NOMO-1 treated with dmso at 0.1 percent for 144 hours (cell line): ENCODE results near the gene MIER2.
A peak's percentile ranks its signal among the peaks of the same experiment; 100 is the strongest.
"Not testable (repeated sequence)": the region's sequence is repeated elsewhere in the genome, so short reads cannot be mapped to it uniquely, and the experiment has no call there.

ENCODE experiments used
- DNase-seq: peaks from one replicate; lab custom pipeline; 2025; ENCODE audit not compliant: unreplicated experiment; lab: John Stamatoyannopoulos, UW

MIER2 gene

DNA sequence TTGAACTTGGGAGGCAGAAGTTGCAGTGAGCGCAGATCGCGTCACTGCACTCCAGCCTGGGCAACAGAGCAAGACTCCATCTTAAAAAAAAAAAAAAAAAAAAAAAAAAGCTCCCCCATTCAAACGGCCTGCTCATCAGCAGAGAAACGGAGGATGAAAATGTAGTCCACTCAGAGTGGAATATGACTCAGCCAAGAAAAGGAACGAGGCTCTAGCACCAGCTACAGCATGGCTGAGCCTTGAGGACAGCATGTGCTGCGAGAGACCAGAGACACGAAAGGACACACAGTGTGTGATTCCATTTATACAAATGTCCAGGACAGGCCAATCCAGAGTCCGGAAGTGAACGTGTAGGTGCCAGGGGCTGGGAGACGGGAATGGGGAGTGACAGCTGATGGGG lies 18.1 kb upstream of the MIER2 start:
- DNase-seq: no peak

DNA sequence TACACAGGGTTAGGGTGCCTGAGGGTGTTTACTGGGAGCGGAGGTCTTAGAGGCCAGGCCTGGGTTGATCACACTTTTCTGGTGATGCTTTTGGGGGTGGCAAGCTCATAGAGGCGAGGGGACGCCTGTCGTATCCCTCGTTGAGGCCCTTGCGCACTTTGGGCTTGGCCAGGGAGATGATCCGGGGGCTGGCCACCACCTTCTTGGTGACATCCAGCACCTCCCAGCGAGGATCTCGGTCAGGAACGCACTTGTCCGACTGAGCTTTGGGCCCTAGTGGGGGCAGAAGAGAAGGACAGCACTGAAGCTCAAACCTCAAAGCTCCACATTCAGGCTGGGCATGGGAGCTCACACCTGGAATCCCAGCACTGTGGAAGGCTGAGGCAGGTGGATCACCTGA lies 17.6 kb upstream of the MIER2 start:
- no peak for DNase-seq

DNA sequence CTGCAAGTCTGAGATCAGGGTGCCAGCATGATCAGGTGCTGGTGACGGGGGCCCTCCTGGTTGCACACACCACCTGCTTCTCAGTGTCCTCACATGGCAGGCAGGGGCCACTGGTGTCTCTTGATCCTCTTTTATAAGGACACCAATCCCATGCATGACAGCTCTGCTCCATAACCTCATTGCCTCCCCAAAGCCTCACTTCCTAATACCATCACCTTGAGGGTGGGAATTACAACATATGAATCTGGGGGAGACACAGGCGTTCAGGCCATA lies 15.0 kb upstream of the MIER2 start:
- DNase-seq: no peak

DNA sequence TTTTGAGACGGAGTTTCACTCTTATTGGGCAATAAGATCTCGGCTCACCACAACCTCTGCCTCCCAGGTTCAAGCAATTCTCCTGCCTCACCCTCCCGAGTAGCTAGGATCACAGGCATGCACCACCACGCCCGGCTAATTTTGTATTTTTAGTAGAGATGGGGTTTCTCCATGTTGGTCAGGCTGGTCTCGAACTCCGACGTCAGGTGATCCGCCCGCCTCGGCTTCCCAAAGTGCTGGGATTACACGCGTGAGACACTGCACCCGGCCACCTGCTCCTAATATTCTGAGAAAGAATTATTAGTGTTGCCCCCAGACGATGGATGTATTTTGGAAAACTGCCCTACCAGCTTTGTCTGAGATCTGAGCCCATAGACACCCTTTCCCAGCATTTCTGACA lies 10.9 kb upstream of the MIER2 start:
- DNase-seq: not testable (repeated sequence)

DNA sequence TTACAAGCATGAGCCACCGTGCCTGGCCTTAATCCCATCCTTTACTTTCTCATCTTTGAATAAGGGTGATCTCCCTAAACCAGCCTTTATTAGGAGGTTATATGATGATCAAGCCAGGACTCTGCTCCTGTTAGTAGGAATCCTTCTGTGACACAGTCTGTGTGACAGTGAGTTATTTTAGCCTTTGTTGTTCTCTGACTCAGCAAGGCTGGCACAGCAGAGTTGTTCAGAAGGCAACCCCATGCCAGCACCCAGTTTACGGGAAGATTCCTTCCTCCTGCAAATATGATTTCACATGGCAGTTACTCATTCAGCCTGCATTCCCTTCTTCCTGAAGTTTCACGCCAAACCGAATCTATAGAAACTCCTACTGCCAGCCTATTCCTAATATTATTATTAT lies 10.5 kb upstream of the MIER2 start:
- no peak for DNase-seq

DNA sequence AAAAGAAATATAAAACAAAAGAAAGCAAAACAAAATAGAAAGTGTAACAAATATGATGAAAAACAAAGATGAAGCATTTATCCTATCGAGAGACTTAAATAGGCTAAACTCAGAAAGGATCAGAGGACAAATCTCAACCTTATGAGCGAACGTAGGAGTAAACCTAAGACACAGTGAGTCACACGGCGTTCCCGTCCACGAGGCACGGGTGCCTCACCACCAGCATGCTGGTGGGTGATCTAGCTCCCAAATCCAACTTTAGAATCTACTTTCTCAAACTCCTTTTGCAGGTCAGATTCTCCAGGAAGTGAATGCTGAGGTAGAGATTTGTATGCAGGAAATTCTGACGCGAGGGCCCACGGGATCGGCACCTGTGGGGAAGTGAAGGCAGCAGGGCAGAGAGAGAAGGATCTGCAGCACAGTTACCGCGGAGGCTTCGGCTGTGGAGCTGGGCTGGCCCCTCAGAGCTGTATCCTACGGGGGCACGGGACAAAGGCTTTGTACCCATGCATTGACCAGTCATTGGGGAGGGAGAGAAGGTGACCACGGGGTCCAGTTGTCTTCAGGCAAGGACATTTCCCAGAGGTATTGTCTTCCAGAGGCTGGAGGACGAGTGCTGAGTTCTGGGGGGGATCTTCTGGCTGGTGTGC lies 7.5 kb upstream of the MIER2 start:
- DNase-seq: no peak

DNA sequence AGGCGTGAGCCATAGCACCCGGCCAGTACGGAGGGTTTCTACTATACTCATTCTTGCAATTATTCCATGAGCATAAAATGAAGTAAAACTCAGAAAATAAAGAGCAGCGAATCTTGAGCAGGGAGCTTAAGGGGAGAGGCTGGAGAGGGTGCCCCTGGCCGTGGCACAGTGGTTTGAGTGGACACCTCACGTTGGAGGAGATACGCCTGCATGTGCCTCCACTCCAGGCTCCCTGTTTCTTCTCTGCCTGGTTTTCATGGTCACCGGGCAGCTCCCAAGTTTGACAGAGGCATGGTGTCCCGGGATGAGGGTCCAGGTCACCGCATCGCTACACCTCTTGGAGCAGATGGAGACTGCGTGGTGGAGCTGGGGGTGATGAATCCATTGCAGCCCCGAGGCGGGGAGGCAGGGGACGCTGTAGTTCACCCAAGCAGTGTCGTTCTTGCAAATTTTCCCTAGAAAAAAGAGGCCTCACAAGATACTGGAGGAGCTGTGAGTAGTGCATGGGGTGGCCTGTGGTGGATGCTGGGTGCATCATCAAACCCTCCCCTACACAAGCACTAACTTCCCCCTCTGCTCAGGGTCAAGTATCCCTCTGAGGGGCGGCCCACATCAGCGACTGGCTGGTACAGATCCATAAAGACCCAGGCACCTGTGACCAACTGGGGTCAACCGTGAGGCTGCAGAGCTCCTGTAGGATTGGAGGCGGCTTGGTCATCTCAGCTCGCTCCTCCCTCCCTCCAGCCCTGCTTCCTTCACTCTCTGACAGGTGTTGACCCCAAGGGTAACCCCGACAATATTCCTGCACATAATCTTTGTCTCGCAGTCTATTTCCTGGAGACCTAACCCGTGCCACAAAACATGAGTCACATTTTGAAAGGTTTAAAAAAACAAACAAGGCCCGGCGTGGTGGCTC lies 3.6 kb upstream of the MIER2 start:
- DNase-seq: no peak

DNA sequence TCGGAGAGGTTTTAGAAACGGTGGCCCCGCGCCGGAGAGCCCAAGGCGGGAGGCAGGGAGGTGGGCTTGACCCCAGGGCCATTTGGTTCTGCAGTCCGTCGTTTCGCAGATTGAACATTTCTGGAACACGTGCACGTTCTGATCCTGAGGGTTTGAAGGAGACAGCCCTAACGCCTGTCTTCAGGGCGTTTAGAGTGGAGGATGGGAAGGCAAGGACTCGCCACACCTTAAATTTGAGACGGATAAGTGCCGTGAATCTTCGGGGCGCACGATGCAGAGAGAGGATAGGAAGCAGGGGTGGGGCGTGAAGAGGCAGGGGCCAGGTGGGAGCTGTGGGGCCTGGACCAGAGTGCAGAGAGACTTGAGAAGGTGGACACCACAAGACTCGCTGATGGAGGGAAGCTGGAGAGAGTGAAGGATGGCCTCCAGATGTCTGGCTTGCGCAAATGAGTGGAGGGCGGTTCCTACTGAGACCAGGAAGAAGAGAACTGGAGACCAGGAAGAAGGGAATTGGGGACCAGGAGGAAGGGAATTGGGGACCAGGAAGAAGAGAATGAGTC lies 804 bp upstream of the MIER2 start:
- DNase-seq: no peak

DNA sequence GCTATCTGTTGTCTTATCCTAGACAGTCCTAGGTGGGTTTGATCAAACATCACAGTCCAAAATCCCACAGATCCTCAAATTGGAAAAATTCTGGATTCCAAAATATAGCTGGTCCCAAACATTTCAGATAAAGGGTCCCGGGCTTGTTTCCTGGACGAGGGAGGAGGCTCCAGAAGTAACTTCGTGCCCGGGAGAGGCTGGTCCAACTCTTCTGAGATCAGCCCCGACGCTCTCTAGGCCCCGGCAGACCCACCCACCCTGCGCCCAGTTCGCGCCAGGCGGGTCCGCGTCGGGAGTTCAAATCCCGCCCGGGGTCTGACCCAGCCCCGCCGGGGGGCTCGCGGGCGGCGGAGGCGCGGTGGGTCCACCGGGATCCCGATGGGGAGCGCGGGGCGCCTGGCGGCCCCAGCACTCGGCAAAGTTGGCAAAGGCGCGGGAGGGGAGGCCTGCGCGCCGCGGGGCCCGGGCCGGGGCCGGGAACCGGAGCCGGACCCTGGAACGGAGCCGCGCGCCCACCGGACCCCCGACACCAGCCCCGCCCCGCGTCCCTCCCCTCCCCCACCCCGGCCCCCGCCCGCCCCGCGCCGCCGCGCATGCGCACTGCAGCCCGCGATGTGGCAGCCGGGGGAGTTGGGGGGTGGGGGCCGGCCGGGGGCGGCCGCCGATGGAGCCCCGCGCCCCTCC lies 513 bp downstream of the MIER2 start:
- no peak for DNase-seq

DNA sequence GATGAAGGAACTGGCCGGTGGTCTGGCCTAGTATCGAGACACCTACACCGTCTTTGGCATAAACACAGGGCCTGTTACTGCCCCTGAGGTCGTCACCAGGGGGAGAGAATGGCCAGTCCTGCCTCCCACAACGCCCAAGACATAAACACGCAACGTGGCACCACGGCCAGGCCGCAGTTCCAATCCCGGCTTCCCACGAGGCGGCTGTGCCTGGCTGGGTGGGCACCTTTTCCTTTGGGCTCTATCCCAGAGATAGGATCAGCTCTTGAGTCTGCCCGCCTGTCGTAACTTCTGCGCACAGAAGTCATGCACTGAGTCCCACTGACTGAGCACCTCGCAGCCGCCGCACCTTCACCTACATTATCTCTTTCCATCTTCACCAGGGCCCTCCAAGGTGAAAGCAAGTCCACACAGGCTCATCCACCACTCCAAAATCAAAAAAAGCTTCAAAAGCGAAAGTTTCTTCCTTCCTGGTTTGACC lies 1.1 kb downstream of the MIER2 start:
- DNase-seq: no peak

DNA sequence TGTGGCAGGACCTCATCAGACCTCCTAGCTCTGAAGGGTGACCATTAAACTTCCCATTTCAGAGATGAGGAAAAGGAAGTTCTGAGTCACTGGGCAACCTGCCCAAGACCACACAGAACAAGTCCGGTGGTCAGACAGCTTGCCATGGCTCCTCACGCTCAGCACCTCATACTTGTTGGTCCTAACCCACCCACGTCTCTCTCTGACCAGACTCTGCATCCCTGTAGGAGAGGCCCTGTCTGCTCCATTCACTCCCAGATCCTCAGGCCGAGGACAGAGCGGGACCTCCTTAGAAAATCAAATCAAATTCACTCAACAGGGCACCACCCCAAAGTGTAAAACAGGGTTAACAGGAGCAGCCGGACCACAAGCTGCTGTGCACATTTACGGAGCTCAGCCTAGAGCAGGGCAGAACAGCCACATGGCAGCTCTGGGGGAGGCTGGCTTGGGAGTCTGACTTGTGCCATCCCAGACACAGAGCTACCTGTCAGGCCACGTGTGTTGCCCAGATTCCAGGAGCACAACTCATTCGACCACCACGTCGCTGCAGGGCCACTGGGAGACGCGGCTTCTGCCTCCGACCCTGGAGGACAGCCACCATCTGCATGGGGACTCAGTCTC lies 1.7 kb downstream of the MIER2 start:
- DNase-seq: peak; percentile 15

DNA sequence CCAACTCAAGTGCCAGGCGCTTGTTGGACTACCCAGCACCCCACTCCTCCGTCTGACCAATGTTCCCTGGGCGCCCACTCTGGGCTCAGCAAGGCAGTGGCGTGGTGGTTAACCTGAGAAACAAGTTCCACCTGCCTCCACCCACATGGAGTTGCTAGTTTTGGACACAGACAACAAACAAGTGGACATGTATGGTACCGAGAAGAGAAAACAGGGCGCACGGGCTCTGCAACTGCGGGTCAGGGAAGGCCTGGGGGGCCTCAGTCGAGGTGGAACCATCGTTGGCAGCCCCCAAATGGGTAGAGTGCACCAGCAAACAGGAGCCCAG lies 2.5 kb downstream of the MIER2 start:
- DNase-seq: no peak

DNA sequence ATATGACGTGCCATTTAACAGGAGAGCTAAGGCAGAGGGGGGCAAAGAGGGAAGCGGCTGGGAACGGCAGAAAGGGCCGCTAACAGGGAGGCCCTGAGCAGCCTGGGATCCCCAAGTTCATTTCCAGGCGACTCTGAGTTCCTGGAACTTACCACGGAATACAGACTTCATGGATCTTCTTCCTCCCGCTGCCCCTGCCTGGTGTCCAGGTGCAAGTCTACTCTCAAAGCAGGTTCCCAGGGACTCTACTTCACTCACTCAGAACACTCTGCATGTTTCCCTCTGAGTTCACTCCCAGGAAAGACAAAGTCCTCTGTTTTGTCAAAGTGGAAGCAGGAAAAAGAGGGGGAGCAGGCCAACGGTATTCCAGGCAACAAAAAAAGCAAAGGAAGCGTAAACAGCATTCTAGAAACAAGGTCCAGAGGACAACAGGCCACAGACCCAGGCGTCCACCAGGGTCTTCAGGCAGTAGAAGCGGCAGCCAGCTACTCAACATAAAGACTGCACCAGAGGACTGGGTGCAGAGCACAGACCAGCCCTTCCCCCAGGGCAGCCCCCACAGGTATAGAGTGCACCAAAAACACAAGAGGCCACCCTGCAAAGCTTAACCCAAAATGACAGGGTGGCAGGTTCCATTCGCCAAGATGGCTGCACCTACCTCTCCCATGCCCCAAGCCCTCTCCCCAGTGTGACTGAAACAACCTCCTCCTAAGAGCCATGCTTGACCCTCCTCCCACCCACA lies 3.0 kb downstream of the MIER2 start:
- DNase-seq: no peak

DNA sequence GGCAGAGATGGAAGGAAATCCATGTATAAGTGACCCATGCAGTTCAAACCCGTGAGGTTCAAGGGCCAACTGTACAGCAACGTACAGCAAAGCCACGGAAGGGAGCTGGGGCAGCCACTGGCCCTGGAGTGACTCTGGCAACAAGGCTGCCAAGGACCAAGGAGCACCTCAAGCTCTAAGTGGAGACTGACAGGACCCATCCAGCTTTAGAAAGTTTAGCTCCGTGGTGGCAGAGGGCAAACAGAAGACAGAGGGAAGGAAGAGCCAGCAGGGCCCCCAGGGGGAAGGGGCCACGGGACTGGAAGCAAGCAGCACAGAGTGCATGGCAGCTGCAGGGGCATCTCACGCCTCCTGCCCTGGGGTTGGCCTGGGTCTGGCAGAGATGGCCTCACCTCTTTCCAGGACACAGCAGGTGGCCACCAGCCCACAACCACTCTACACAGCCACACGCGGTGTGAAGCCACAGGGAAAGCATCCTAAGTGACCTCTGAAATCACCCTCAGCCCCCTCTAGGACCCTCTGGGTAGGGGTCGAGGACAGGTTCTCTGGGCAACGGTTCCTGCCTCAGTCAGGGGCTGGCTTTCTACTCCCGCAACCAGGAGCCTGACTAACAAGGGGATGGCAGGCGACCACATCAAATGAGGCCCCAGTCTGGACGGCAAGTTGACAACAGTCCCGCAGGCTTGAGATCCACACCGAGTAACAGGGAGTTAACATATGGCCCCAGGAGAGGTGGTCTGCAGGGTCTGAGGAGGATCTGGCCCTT lies 3.8 kb downstream of the MIER2 start:
- DNase-seq: no peak

DNA sequence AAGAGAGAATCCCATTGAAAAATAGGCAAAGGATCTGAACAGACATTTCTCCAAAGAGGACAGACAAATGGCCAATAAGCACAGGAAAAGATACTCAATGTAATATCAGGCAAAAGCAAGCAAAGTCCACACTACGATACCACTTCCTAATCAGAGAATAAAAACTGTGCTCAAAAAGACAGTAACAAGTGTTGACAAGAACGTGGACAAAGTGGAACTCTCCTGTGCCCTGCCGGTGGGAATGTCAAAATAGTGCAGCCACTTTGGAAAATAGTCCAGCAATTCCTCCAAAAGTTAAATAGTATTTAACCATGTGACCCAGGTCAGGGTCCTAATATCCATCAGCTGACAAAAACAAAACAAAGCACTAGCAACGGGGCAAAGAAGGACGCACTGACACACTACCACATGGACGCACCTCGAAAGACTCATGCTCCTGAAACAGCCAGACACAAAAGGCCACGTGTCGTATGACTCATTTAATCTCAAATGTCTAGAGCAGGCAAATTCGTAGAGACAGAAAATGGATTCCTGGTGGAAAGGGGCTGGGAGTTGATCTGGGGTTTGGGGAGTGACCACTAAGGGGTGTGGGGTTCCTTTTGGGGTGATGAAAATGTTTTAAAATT lies 5.2 kb downstream of the MIER2 start:
- no peak for DNase-seq

DNA sequence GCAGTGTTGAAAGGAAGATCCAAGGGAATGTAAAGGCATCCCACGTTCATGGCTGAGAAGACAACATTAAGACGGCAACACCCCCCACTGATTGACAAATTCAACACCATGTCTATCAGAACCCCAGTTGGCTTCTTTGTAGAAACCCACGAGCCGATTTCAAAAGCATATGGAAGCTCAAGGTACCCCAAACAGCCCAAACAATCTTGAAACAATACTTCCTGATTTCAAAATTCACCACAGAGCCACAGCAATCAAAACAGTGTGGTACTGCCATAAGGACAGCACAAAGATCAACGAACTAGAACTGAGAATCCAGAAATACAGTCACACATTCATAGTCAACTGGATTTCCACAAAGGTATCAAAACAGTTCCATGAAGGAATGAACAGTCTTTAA lies 6.2 kb downstream of the MIER2 start:
- DNase-seq: peak; percentile 18

DNA sequence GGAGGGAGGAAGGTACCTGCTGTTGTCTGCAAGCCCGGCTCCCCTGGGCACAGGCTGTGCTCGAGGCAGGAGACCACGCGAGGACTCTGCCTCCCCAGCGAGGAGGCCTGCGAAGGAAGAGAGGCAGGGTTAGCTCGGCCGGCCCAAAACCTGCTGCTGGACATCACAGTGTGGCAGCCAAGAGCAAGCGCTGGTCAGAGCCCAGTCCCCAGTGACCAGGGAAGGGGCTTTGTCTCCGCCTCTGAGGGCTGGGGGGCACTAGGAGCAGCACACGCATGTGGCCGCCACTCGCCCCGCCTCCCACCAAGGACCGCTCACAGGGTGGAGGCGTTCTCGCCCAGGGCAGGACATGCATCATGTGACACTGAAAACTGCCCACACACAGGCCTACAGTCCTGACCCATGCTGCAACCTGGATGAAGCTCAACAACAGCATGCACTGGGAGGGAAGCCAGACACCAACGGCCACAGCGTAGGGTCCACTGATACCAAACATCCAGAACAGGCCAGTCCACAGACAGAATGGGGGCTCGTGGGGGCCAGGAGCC lies 8.5 kb downstream of the MIER2 start:
- DNase-seq: no peak

DNA sequence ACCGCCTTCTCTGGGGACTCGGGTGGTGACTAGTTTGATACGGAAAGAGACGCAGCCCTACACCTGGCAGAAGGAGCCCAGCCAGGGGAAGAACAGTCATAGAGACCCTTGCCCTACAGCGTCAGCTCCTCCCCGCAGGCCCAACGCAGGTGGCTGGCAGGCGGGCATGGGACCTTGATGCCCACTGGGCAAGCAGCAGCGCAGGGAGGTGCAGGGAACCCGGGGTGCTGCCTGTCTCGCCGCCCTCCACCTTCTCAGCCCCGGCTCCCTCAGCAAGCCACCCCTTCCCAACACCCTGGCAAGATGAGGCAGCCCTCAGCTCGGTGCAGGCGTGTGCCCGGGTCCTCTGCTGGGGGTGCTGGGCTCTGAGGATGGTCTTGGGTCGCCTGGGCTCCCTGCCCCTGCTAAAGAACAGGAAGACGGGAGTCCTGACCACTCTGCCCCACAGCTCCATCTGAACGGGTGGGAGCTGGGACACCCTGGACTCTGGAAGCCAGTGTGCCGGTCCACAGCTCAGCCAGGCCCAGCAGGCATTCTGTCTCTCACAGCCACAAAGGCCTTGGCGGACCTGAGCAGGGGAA lies 9.0 kb downstream of the MIER2 start:
- no peak for DNase-seq

DNA sequence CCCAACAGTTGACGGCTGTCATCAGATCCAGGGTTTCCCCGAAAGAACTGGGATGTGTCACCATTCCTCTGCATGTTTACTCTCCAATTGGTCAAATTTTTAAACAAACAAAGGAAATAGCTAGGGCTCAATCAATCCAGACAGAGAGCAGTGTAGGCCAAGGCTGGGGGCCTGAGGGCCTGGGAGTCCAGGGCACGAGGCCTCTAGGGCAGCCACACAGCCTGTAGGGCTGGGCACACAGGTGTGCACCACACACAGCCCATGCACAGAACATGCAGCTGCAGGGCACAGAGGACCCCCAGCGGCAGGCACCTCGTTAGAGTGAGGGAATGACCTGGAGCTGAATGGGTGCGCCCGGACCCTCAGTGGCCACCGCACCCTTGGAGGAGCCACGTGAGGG lies 9.5 kb downstream of the MIER2 start:
- DNase-seq: no peak
